OCI-LY7 (cell line): ENCODE results near the gene BCS1L. TPM values are rescaled to one million over a fixed set of nuclear protein-coding genes. Genes with fewer than 3 reads are reported as not detected.
"Not testable (repeated sequence)": the region's sequence is repeated elsewhere in the genome, so short reads cannot be mapped to it uniquely, and the experiment has no call there.

Experiments
- BruUV-seq: library from RNA; stranded (reverse); fragments of 400-500 nt; replicated peaks from 2 replicates; lab custom pipeline; 2021; lab: Mats Ljungman, UMichigan
- CTCF ChIA-PET: fragments of 300-600 bp; sonication (Branson Sonifier 250); formaldehyde crosslinking; loops from one replicate; lab custom pipeline; 2022; ENCODE audit warnings: antibody characterized with exemption; ENCODE audit not compliant: unreplicated experiment; lab: Charles Lee
- POLR2A ChIA-PET: fragments of 300-600 bp; sonication (Branson Sonifier 250); formaldehyde crosslinking; loops from one replicate; lab custom pipeline; 2022; ENCODE audit warnings: antibody characterized with exemption; lab: Charles Lee
- DNase-seq: peaks from one replicate; pipeline ENCODE4 v3.0.0-alpha.2; 2015; ENCODE audit warnings: low spot score
- H2AFZ ChIP-seq: fragments of 200-600 bp; sonication (generic), shearing (Covaris generic); 2 replicates; pipeline ENCODE4 v1.6.1; 2014; ENCODE audit warnings: mild to moderate bottlenecking, antibody characterized with exemption, low read length, moderate library complexity
- H3K27ac ChIP-seq: fragments of 200-600 bp; sonication (generic); 2 replicates; pipeline ENCODE4 v1.5.1; 2014; ENCODE audit warnings: mixed run types, low read depth, mild to moderate bottlenecking, moderate library complexity, low read length, inconsistent platforms; ENCODE audit not compliant: poor library complexity, severe bottlenecking
- H3K36me3 ChIP-seq: fragments of 200-600 bp; sonication (generic); 2 replicates; pipeline ENCODE4 v1.6.1; 2014; ENCODE audit warnings: mild to moderate bottlenecking, antibody characterized with exemption, low read length, moderate library complexity, mixed read lengths; ENCODE audit not compliant: insufficient read depth
- H3K4me1 ChIP-seq: fragments of 200-600 bp; sonication (generic); 2 replicates; pipeline ENCODE4 v1.5.1; 2014; ENCODE audit warnings: mild to moderate bottlenecking, low read length; ENCODE audit not compliant: insufficient read depth, poor library complexity, severe bottlenecking
- H3K4me2 ChIP-seq: fragments of 200-600 bp; sonication (generic); 2 replicates; pipeline ENCODE4 v1.6.1; 2014; ENCODE audit warnings: mild to moderate bottlenecking, low read length
- H3K4me3 ChIP-seq: fragments of 200-600 bp; sonication (generic); 2 replicates; pipeline ENCODE4 v1.5.1; 2014; ENCODE audit warnings: mild to moderate bottlenecking, low read depth, low read length; ENCODE audit not compliant: poor library complexity, severe bottlenecking
- H3K79me2 ChIP-seq: fragments of 200-600 bp; sonication (generic); 2 replicates; pipeline ENCODE4 v1.6.1; 2016; ENCODE audit warnings: low read depth, mild to moderate bottlenecking, low read length, moderate library complexity, mixed read lengths; ENCODE audit not compliant: insufficient read depth
- H3K9me2 ChIP-seq: fragments of 200-600 bp; sonication (generic); 2 replicates; pipeline ENCODE4 v1.6.1; 2016; ENCODE audit warnings: mild to moderate bottlenecking, low read length, mixed read lengths; ENCODE audit not compliant: insufficient read depth
- H3K9me3 ChIP-seq: fragments of 200-600 bp; sonication (generic); 2 replicates; pipeline ENCODE4 v1.6.1; 2014; ENCODE audit warnings: mild to moderate bottlenecking, mixed run types, low read length, mixed read lengths
- H4K20me1 ChIP-seq: fragments of 200-600 bp; sonication (generic); 2 replicates; pipeline ENCODE4 v1.6.1; 2014; ENCODE audit warnings: mild to moderate bottlenecking, antibody characterized with exemption, low read length, moderate library complexity, mixed read lengths; ENCODE audit not compliant: insufficient read depth
- CTCF ChIP-seq: fragments of 200-600 bp; sonication (generic); conservative IDR thresholded peaks from 2 replicates; pipeline ENCODE4 v1.5.1; 2014; ENCODE audit warnings: mild to moderate bottlenecking, antibody characterized with exemption, low read length, moderate library complexity, mixed read lengths
- EZH2phosphoT487 ChIP-seq: fragments of 200-600 bp; sonication (generic); IDR thresholded peaks from 2 replicates; pipeline ENCODE4 v1.6.1; 2018; ENCODE audit warnings: low read depth, borderline replicate concordance, mild to moderate bottlenecking, mixed run types, antibody characterized with exemption, low read length, moderate library complexity, mixed read lengths
- intact Hi-C: fragments of 100-400 bp; cut with micrococcal nuclease; formaldehyde crosslinking; loops from one replicate; pipeline ENCODE4 v1.10.0; 2022; ENCODE audit not compliant: unreplicated experiment
- total RNA-seq, 2 experiments: library from RNA; depleted of rRNA in 1 of 2; stranded (reverse); fragments of >200 nt in 1 of 2; shearing (Covaris generic) in 1 of 2; gene quantifications; 2 replicates each; pipeline ENCODE4 v1.2.3, GENCODE V29; 2014 to 2022

Gene BCS1L
- total RNA-seq, 2 experiments from 2014 or later, result 48.0 to 54.9 TPM

- Histone ChIP-seq H4K20me1 (no peaks in the 10 kb centered on the region), H3K27ac (no peak overlapping the region), H3K4me2 (no peak overlapping the region), H2AFZ (no peak overlapping the region), H3K9me2 (no peaks in the 10 kb centered on the region), H3K4me1 (no peaks in the 10 kb centered on the region), H3K4me3 (no peak overlapping the region), H3K36me3 (no peaks in the 10 kb centered on the region), H3K9me3 (no peaks in the 10 kb centered on the region), H3K79me2 (no peaks in the 10 kb centered on the region)
- TF ChIP-seq CTCF (no peak), EZH2phosphoT487 (no peak)
- POLR2A ChIA-PET, result no interaction called here
- no TSS peak for BruUV-seq
- no peak for DNase-seq
- intact Hi-C loops, result no loop called here
- CTCF ChIA-PET, result no interaction called here
Measured at GRCh38 chr2:218680061-218680460, 20.6 kb downstream of the BCS1L start.

- TF ChIP-seq CTCF, result peak; percentile 82
- H2AFZ ChIP-seq, H3K4me3 ChIP-seq, H3K79me2 ChIP-seq, H3K4me2 ChIP-seq, H3K4me1 ChIP-seq, H3K36me3 ChIP-seq, CTCF ChIA-PET, intact Hi-C loops, H4K20me1 ChIP-seq, H3K9me2 ChIP-seq, H3K9me3 ChIP-seq, BruUV-seq, H3K27ac ChIP-seq: not testable (repeated sequence)
- POLR2A ChIA-PET, result interaction anchor here (0.6 to 1.2 kb wide), 3 partner anchors 20 to 450 kb away, joined by 3 to 4 read pairs (median 3); partner anchors contain the start of genes BCS1L and ZNF142
- peak; percentile 67 for DNase-seq
Measured at GRCh38 chr2:218687400-218688060, 28.0 kb downstream of the BCS1L start.

GRCh38 chr2:218691234-218691633 lies 31.8 kb downstream of the BCS1L start:
- CTCF ChIA-PET, result interaction anchor here (0.5 kb wide), 1 partner anchor 700 kb away, joined by 5 read pairs; no protein-coding TSS in a partner anchor

More at GRCh38 chr2:218691234-218691633, 31.8 kb downstream of the BCS1L start:
- POLR2A ChIA-PET, result interaction anchor here (0.7 kb wide), 1 partner anchor 128 kb away, joined by 3 read pairs; no protein-coding TSS in a partner anchor
- TF ChIP-seq EZH2phosphoT487 (no peak), CTCF (no peak)
- no peaks in the 10 kb centered on the region for H3K9me2 ChIP-seq
- BruUV-seq, result no TSS peak
- no peak for DNase-seq
- no peaks in the 10 kb centered on the region for H3K36me3 ChIP-seq
- H3K9me3 ChIP-seq, result no peaks in the 10 kb centered on the region
- no peak overlapping the region for H2AFZ ChIP-seq
- H3K79me2 ChIP-seq, result no peaks in the 10 kb centered on the region
- no peak overlapping the region for H3K27ac ChIP-seq
- intact Hi-C loops, result no loop called here
- H3K4me3 ChIP-seq, result no peak overlapping the region
- H3K4me1 ChIP-seq, result no peaks in the 10 kb centered on the region
- no peaks in the 10 kb centered on the region for H4K20me1 ChIP-seq
- H3K4me2 ChIP-seq, result no peak overlapping the region
